HCT116 (cell line): Measurements from ENCODE around the gene SNRNP40. TPM values are rescaled to one million over a fixed set of nuclear protein-coding genes. Genes with fewer than 3 reads are reported as not detected.

Experiments
- ATAC-seq: fragments of 200-7000 bp; cut with Tn5 transposase; 2 replicates; pipeline ENCODE4 v1.9.1; 2020; ENCODE audit warnings: mild to moderate bottlenecking, moderate library complexity
- BruUV-seq: library from RNA; stranded (reverse); fragments of 400-500 nt; replicated peaks from 2 replicates; lab custom pipeline; 2021; lab: Mats Ljungman, UMichigan
- CTCF ChIA-PET: fragments of 300-600 bp; sonication (Branson Sonifier 250); formaldehyde crosslinking; loops from one replicate; lab custom pipeline; 2021; ENCODE audit warnings: antibody characterized with exemption; lab: Charles Lee
- POLR2A ChIA-PET: fragments of 300-600, 350-600 bp; sonication (Branson Sonifier 250); formaldehyde crosslinking; loops from one replicate; lab custom pipeline; 2021; ENCODE audit warnings: antibody characterized with exemption; lab: Charles Lee
- RAD21 ChIA-PET, 2 experiments: fragments of 300-600 bp; sonication (Branson Sonifier 250); formaldehyde crosslinking; loops; one replicate each; lab custom pipeline; 2023; ENCODE audit warnings: low total read pairs in 2 of 2; ENCODE audit not compliant: uncharacterized antibody in 2 of 2, unreplicated experiment in 2 of 2, low non-redundant PET in 1 of 2; lab: Charles Lee
- DNase-seq: peaks from one replicate; pipeline ENCODE4 v3.0.0-alpha.2; 2010; ENCODE audit warnings: low read depth, low spot score
- H2AFZ ChIP-seq: fragments of 200-600 bp; shearing (Covaris generic), sonication (generic); 2 replicates; pipeline ENCODE4 v1.6.1; 2017; ENCODE audit warnings: low read depth, mixed run types, mixed read lengths, antibody characterized with exemption, low read length; ENCODE audit not compliant: poor library complexity, severe bottlenecking
- H3K27ac ChIP-seq: 2 replicates; pipeline ENCODE4 v1.5.1; 2012; ENCODE audit warnings: low read depth, low read length
- H3K27me3 ChIP-seq: fragments of 200-600 bp; sonication (generic); 2 replicates; pipeline ENCODE4 v1.6.1; 2016; ENCODE audit warnings: mixed run types, low read length, mixed read lengths; ENCODE audit not compliant: insufficient read depth
- H3K36me3 ChIP-seq, 2 experiments: fragments of 200-500 bp in 1 of 2; fragments of 200-600 bp in 1 of 2; sonication (Bioruptor generic) in 1 of 2; sonication (generic) in 1 of 2; 2 replicates each; pipeline versions ENCODE4 v1.5.1 to v1.6.1; 2014 to 2016; ENCODE audit warnings: low read length in 2 of 2, inconsistent platforms in 1 of 2, mixed read lengths in 1 of 2, mixed run types in 1 of 2; ENCODE audit not compliant: insufficient read depth in 2 of 2, control insufficient read depth in 1 of 2
- H3K4me1 ChIP-seq, 2 experiments: fragments of 200-600 bp in 1 of 2; sonication (generic) in 1 of 2; 2 replicates each; pipeline versions ENCODE4 v1.5.1 to v1.6.1; 2012 to 2017; ENCODE audit warnings: low read length in 2 of 2, inconsistent platforms in 1 of 2, mild to moderate bottlenecking in 1 of 2, mixed read lengths in 1 of 2, mixed run types in 1 of 2, moderate library complexity in 1 of 2; ENCODE audit not compliant: insufficient read depth in 2 of 2, control insufficient read depth in 1 of 2
- H3K4me2 ChIP-seq: fragments of 200-600 bp; sonication (generic); 2 replicates; pipeline ENCODE4 v1.6.1; 2017; ENCODE audit warnings: mixed run types, low read length, mixed read lengths
- H3K4me3 ChIP-seq, 2 experiments: fragments of 200-600 bp in 1 of 2; sonication (generic) in 1 of 2; replicated peaks in 1 of 2; 2 replicates each; pipeline ENCODE4 v1.5.1; 2011 to 2016; ENCODE audit warnings: low read length in 2 of 2, control low read depth in 1 of 2, low read depth in 1 of 2, mild to moderate bottlenecking in 1 of 2, mixed read lengths in 1 of 2, mixed run types in 1 of 2
- H3K79me2 ChIP-seq: fragments of 200-600 bp; sonication (generic); 2 replicates; pipeline ENCODE4 v1.6.1; 2017; ENCODE audit warnings: mild to moderate bottlenecking, mixed run types, low read length, moderate library complexity, mixed read lengths; ENCODE audit not compliant: insufficient read depth
- H3K9ac ChIP-seq: fragments of 200-600 bp; sonication (generic); 2 replicates; pipeline ENCODE4 v1.6.1; 2016; ENCODE audit warnings: low read length, mixed read lengths
- H3K9me2 ChIP-seq: fragments of 200-600 bp; sonication (generic), shearing (Covaris generic); 2 replicates; pipeline ENCODE4 v1.6.1; 2017; ENCODE audit warnings: mixed run types, mild to moderate bottlenecking, moderate library complexity; ENCODE audit not compliant: insufficient read depth
- H3K9me3 ChIP-seq, 2 experiments: fragments of 200-500 bp in 1 of 2; fragments of 200-600 bp in 1 of 2; sonication (Bioruptor generic) in 1 of 2; sonication (generic) in 1 of 2; 2 replicates each; pipeline ENCODE4 v1.6.1; 2014 to 2017; ENCODE audit warnings: low read length in 2 of 2, mixed read lengths in 2 of 2, inconsistent platforms in 1 of 2, low read depth in 1 of 2, mild to moderate bottlenecking in 1 of 2, mixed run types in 1 of 2, moderate library complexity in 1 of 2; ENCODE audit not compliant: control insufficient read depth in 1 of 2, insufficient read depth in 1 of 2
- H4K20me1 ChIP-seq: fragments of 200-600 bp; sonication (generic), shearing (Covaris generic); 2 replicates; pipeline ENCODE4 v1.6.1; 2017; ENCODE audit warnings: mixed run types, mild to moderate bottlenecking, moderate library complexity; ENCODE audit not compliant: insufficient read depth
- ATF3 ChIP-seq: IDR thresholded peaks from 2 replicates; pipeline ENCODE4 v1.6.1; 2012
- CEBPB ChIP-seq: IDR thresholded peaks from 2 replicates; pipeline ENCODE4 v1.6.1; 2012; ENCODE audit warnings: low read depth
- CTCF ChIP-seq, 3 experiments: fragments of 200-600 bp in 1 of 3; sonication (generic) in 1 of 3; IDR thresholded peaks in 2 of 3; conservative IDR thresholded peaks in 1 of 3; 2 replicates each; pipeline ENCODE4 v1.5.1; 2012 to 2017; ENCODE audit warnings: low read depth in 2 of 3, low read length in 2 of 3, antibody characterized with exemption in 1 of 3, borderline replicate concordance in 1 of 3, control low read depth in 1 of 3, mild to moderate bottlenecking in 1 of 3, mixed read lengths in 1 of 3, mixed run types in 1 of 3, moderate library complexity in 1 of 3; ENCODE audit not compliant: insufficient read depth in 1 of 3
- ELF1 ChIP-seq: IDR thresholded peaks from 2 replicates; pipeline ENCODE4 v1.6.1; 2012; ENCODE audit warnings: low read depth, borderline replicate concordance
- EZH2phosphoT487 ChIP-seq: fragments of 200-600 bp; IDR thresholded peaks from 2 replicates; pipeline ENCODE4 v1.6.1; 2018; ENCODE audit warnings: antibody characterized with exemption, borderline replicate concordance
- FOSL1 ChIP-seq: IDR thresholded peaks from 2 replicates; pipeline ENCODE4 v1.6.1; 2012; ENCODE audit warnings: low read depth
- MAX ChIP-seq: IDR thresholded peaks from 2 replicates; pipeline ENCODE4 v1.6.1; 2012
- RAD21 ChIP-seq: IDR thresholded peaks from 2 replicates; pipeline ENCODE4 v1.6.1; 2012; ENCODE audit warnings: low read depth, mild to moderate bottlenecking
- SP1 ChIP-seq: IDR thresholded peaks from 2 replicates; pipeline ENCODE4 v1.6.1; 2012; ENCODE audit warnings: low read depth
- SRF ChIP-seq: IDR thresholded peaks from 2 replicates; pipeline ENCODE4 v1.6.1; 2012; ENCODE audit warnings: low read depth
- TCF7L2 ChIP-seq: IDR thresholded peaks from 2 replicates; pipeline ENCODE4 v1.7.0; 2011; ENCODE audit warnings: borderline replicate concordance, inconsistent platforms; ENCODE audit not compliant: insufficient read depth, insufficient read length; ENCODE audit errors: extremely low read depth
- YY1 ChIP-seq: IDR thresholded peaks from 2 replicates; pipeline ENCODE4 v1.6.1; 2011; ENCODE audit warnings: low read length, low read depth, moderate library complexity, mild to moderate bottlenecking; ENCODE audit not compliant: insufficient replicate concordance; ENCODE audit errors: extremely low read depth
- ZNF274 ChIP-seq: fragments of 200-500 bp; sonication (Bioruptor generic); IDR thresholded peaks from 2 replicates; pipeline ENCODE4 v1.6.1; 2014; ENCODE audit warnings: mild to moderate bottlenecking, low read depth, low read length, inconsistent platforms
- intact Hi-C: fragments of 100-400 bp; cut with micrococcal nuclease; formaldehyde crosslinking; loops from 2 replicates; pipeline ENCODE4 v1.10.0; 2022
- total RNA-seq: library from RNA; stranded (reverse); gene quantifications from one replicate; pipeline ENCODE4 v1.2.1, GENCODE V29; 2021; ENCODE audit not compliant: unreplicated experiment

Gene SNRNP40
- total RNA-seq, 1 experiment from 2014 or later = 91.8 TPM

- H3K27ac ChIP-seq = no peak overlapping the region
- no peak overlapping the region for H2AFZ ChIP-seq
- BruUV-seq = no TSS peak
- H3K27me3 ChIP-seq = no peaks in the 10 kb centered on the region
- ATAC-seq (no peak), DNase-seq (no peak)
- H3K9me3 ChIP-seq = no peaks in the 10 kb centered on the region
- TF ChIP-seq TCF7L2 (no peak), SRF (no peak), MAX (no peak), ATF3 (no peak), CEBPB (no peak), ELF1 (no peak), EZH2phosphoT487 (no peak), CTCF (IDR thresholded peaks at IDR 0.05 in 2 of 3, conservative IDR thresholded peaks at IDR 0.05 in 1 of 3; ENCODE audit: borderline replicate concordance in 1 of 3, insufficient read depth in 1 of 3, low read depth in 2 of 3, low read length in 2 of 3) (no peak), RAD21 (no peak), SP1 (no peak), ZNF274 (no peak), FOSL1 (no peak), YY1 (no peak)
- H4K20me1 ChIP-seq = no peaks in the 10 kb centered on the region
- H3K79me2 ChIP-seq = no peaks in the 10 kb centered on the region
- no peaks in the 10 kb centered on the region for H3K9me2 ChIP-seq
- RAD21 ChIA-PET = no interaction called here
- H3K4me2 ChIP-seq = no peak overlapping the region
- no peak overlapping the region for H3K9ac ChIP-seq
- CTCF ChIA-PET = no interaction called here
- no peak overlapping the region for H3K4me3 ChIP-seq
- H3K36me3 ChIP-seq = peaks cover 28 to 29% of the 10 kb centered on the region in 2 experiments
- POLR2A ChIA-PET = no interaction called here
- intact Hi-C loops = no loop called here
- no peaks in the 10 kb centered on the region for H3K4me1 ChIP-seq
These were observed 38.0 kb downstream of the SNRNP40 start for GRCh38 chr1:31258581-31258980.
